Daoy (cell line): ENCODE results near the gene TRH. TPM values are rescaled to one million over a fixed set of nuclear protein-coding genes. Genes with fewer than 3 reads are reported as not detected.

Experiments
- DNase-seq: peaks from one replicate; pipeline ENCODE4 v3.0.0-alpha.2; 2015; ENCODE audit warnings: low read depth
- total RNA-seq: library from RNA; depleted of rRNA; stranded (reverse); fragments of >200 nt; shearing (Covaris generic); gene quantifications from 2 replicates; pipeline ENCODE4 v1.2.3, GENCODE V29; 2014; rRNA removed

The TRH gene, protein sequence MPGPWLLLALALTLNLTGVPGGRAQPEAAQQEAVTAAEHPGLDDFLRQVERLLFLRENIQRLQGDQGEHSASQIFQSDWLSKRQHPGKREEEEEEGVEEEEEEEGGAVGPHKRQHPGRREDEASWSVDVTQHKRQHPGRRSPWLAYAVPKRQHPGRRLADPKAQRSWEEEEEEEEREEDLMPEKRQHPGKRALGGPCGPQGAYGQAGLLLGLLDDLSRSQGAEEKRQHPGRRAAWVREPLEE
- not detected in 2 replicates for total RNA-seq

DNA sequence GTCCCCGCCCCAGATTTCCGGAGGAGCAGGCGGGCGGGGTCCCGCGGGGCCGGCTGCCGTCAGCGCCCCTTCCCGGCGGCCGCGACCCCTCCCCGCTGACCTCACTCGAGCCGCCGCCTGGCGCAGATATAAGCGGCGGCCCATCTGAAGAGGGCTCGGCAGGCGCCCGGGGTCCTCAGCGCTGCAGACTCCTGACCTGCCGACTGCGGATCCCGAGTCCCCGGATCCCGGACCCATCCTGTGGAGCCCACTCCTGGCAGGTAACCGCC lies at the start of gene TRH:
TSS of gene TRH (plus strand) at position 157 of the 269 bp plus-strand sequence. CDS start 1,097 bp downstream, outside the sequence.
- no peak for DNase-seq

DNA sequence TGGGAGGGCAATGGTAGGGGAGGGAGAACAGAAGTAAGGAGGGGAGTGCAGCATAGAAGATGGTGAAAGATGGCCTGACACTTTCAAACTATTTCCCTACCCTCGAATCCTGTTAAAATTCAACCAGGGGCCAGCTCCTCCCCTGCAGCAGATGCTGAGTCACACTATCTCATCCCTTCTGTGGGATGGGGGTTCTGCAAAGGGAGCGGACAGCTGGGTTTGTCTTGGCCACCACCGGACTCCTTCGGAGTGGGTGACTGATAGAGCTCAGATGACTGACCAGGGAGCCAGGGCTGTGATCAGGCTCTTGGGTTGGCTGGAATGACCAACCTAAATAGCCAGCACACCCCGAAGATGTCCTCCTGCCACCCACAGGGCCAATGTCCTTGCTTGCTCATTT lies 47.4 kb upstream of the TRH start:
- no peak for DNase-seq

DNA sequence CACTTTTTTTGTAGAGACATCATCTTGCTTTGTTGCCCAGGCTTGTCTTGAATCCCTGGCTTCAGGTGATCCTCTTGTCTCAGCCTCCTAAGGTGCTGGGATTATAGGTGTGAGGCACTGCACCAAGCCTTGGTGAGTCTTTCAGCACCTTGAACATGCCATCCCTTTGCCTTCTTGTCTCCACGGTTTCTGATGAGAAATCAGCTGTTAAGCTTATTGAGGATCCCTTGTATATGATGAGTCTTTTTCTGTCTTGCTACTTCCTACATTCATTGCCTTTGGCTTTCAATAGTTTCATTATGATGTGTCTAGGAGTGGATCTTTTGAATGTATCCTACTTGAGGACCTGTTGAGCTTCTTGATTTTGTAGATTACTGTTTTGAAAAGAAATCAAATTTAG lies 45.1 kb upstream of the TRH start:
- DNase-seq: no peak

DNA sequence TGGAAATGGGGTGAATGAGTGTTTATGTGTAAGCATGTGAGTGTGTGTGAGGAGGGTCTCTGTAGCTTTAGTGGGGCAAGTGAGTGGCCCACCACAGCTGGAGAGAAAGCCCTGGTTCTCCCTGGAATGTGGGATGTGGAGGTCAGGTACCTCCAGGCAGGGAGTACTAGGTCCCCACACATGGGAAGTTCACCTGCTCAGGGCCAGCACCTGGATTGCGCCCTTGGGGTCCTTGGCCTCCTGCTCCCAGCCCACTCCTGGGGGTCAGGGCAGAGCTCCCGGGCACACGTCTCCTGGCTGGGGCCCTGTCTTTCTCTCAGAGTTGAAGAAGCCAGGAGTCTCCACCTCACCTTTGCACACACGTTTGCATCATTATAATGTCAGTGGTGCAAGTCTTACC lies 41.0 kb upstream of the TRH start:
- DNase-seq: no peak

DNA sequence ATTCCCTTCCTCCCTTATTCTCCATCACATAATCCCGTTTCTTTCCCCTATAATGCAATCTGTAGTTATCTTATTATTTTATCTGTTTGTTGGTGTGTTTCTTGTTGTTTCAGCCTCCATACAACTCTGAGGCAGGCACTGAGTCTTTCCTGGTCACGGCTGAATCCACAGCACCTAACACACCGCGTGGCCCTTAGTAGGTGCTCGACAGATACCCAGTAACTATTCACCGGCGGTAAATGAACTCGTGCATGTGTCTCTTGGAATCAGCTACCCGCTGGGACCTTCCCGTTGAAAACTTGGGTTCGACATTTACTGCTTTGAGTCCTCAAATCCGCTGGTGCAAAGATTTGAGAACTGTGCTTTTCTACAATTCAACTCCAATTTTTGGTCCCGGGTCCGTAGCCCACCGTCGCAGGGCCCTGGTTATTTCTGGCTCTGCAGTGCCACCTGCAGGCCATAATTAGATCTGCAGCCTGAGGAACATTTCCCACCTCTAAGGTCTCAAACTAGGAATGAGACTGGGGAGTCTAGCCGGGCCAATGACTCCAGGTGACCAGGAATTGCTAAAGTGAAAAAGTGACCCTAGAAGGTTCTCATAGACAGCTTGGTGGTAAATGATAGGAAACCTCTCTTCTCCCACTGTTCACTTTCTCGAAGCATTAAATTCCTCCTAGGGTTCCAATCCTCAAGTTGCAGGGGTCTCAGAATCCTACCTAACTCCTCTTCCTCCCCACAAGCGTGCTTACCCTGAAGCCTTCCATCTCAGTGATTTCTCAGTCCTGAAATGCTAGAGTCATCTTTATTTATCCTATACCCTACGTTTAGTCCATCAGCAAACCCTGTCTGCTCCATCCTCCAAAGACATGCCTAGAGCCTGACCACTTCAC lies 40.0 kb upstream of the TRH start:
- DNase-seq: peak; percentile 42

DNA sequence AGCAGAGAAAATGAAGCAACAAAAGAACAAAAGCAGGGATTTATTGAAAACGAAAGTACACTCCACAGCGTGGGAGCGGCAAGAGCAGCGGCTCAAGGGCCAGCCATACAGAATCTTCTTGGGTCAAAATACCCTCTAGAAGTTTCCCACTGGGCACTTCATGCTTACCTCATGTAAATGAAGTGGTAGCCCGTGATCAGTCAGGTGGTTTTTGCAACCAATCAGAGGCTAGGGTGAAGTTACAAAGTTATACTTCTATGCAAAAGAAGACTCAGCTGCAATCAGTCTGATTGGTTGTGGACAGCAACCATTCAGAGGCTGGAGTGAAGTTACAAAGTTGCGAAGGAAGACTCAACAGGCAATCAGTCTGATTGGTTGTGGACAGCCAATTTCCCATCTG lies 37.8 kb upstream of the TRH start:
- DNase-seq: peak; percentile 76

DNA sequence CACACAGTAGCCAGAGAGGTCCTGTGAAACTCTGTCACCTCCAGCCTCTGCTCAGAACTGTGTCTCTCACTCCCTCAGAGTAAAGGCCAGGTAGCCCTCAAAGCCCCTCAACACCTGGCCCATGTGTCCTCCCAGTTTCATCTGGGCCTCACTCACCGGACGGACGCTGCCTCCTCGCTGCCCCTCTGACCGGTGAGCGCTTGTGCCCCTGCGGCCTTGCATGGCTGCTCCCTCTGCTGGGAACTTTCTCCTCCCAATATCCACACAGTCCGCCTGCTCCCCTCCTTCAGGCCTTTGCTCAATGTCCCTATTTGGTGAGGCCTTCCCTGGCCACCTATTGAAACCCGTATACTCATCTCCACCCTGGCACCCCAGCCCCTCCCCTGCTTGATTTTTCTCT lies 36.8 kb upstream of the TRH start:
- no peak for DNase-seq

DNA sequence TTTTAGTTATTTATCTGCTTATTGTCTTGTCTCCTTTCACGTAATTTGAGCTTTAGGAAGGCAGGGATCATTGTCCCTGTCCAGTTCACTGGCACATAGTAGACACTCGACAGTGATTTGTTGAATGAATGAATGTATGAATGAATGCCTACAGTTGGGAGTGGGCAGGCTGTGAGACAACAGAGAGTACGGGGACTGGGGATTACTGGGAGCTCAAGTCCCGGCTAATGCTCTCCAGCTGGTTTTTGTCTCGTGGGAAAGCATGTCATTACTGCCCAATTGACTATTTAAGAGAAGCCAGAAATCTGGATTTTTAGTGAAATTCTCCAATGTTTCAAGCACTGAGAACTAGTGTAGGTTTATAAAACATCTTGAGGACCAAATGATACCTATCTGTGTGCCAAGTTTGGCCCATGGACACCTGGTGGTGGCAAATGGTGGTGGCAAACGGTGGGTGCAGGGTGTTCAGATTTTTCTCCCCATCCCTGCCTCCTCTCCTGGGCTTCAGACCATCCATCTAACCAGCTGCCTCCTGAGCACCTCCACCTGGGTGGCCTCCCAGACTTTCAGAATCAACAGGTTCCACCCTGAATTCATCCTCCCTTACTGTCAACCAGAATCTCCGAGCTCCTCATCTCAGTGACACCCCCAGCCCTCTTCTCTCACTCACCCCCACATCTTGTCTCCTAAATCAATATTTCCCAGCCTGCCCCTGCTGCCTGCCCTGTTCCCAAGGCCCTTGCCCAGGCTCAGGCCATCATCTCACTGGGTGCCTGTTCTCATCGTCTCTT lies 36.2 kb upstream of the TRH start:
- DNase-seq: no peak

DNA sequence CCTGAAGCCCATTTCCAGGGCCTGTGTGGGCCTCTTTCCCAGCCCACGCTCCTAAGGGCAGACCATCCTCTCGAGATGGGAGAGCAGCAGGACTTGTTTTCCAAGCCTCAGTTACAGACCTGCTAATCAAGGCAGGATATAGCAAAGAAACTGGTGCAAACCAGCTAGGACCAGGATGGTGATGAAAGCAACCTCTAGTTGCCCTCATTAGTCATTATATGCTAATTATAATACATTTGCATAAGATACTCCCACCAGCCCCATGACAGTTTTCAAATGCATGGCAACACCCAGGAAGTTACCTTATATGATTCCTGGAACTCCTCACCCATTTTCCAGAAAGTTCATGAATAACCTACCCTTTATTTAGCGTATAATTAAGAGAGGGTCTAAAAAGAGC lies 34.4 kb upstream of the TRH start:
- DNase-seq: no peak

DNA sequence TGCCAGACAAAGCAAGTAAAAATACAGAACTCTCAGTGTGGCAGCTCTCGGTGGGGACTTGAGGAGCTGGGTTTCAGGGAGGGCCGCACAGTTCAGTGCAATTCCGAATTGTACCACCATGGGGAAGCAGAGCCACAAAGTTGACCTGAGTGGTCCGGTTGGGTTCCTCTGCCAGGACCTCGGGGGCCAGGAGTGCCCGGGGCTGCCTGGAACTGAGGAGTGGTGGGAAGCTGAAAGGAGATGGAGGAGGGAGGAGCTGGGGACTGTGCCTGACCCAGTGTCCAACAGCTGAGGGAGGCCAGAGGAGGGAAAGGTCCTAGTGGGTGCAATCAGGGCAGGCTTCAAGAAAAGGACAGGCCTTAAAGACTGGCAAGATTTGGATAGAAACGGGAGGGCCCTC lies 32.2 kb upstream of the TRH start:
- DNase-seq: peak; percentile 70

DNA sequence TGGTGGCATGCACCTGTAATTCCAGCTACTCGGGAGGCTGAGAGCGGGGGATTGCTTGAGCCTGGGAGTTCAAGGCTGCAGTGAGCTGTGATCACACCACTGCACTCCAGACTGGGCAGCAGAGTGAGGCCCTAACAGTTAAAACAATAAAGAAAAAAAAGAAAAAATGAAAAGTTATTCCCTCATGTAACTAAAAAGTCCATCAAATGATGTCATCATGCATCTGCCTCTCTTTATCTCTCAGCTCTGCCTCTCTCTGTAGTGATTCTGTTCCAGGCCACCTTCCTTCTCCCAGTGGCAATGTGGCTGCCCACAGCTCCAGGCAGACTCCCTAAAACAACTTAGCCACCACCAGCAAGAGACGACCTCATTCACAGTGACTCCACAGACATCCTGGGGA lies 31.5 kb upstream of the TRH start:
- DNase-seq: no peak

DNA sequence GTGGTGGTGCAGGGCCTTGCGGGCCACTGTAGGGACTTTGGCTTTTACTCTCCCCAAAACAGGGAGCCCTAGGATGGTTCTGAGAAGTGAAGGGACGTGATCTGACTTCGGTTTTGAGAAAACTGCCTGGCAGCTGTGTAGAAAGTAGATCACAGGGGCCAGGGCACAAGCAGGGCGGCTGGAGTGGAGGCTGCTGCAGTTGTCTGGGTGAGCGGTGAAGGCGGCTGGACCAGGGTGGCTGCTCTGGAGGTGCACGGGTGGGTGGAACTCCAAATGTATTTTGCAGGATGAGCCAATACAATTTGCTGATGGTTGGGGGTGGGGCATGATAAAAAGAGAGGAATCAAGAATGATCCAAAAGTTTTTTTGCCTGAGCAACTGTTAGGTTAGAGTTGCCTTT lies 29.8 kb upstream of the TRH start:
- DNase-seq: no peak

DNA sequence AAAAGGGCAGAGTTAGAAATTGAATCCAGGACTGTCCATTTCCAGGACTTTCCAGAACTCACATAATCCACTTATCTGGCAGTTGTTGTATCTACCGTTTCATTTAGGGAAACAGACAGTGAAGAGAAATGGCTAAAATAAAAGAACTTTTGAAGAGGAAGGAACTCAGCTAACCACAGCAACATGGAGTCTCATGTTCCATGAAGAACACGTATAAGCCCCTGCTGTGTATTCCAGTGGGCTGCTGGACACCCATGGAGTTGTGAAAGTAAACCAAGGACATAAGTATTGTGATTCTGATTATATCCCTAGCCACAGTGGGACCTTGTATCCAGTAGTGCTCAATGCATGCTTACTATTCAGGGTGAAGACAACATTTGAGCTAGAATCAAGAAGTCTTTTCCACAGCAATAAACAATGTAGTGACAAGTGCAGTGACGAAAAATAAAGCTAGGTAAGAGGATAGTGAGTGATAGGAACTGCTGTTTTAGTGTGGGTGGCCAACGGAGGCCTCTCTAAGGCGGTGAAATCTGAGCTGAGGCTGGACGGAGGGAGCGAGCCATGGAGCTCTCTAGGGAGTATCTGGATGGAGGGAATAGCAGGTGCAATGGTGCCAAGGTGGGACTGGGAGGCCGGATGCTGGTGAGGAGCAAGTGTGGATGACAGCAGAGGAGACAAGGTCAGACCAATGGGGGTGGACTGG lies 26.8 kb upstream of the TRH start:
- no peak for DNase-seq

DNA sequence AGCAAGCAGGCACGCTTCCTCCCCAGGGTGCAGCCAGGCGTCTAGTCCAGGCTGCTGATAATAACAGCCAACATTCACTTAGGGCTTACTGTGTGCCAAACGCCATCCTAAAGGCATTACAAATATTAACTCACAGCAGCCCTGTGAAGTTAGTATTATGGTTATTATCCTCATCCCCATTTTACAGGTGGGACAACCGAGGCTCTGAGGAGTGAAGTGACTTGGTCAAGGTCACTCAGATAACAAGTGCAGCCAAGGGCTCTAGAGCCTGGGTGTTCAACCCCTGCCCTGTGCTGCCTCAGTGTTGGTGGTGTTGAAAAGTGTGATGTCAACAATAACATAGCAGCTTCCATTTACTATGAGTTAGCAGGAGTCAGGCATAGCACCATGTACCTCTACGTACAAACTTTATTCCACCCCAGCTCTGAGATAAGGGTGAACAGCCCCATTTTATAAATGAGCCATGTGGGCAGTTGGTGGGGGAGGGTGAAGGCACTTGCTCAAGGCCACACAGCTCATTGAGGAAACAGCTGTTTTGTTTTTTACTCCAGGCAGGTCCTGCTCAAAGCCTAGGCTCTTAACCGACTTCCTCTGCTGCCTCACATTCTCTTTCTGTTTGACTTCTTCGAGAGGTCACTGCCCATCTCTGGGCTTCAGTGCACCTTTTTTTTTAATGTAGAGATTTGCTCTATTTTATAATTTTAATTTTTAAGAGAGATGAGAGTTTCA lies 24.0 kb upstream of the TRH start:
- no peak for DNase-seq

DNA sequence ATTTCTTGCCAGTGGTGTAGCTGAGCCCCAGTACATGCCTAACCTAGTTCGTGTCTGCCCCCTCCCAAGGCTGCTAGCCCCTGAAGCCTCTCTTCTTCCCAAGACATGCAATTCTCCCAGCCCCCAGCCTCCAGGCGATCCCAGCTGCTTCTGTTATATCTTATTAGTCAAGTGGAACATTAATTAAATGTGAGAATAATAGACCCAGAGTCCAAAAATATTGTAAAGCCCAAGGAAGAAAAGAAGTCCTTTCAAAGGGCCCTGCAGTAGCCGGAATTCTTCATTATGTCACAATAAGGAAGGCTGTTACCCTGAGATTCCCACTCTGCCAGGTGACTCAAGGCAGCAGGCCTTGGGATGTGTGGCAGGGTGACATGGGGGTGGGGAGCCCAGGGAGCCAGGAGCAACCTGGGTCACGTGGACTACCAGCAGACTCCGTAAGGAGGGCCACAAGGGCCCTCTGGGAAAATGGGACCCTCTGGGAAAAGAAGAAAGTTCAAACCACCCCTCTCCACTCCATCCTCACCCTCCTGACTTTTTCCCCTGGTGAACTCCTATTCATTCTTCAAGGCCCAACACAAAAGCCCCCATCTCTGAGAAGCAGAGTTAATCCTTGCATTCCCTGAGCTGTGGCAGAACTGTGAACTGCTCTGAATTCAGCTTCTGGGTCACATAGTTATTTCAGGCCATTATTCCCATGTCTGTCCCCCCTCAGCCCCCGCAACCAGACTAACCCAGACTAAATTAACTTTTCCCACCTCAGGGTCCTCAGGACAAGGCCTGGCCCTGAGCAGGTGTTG lies 21.8 kb upstream of the TRH start:
- DNase-seq: no peak

DNA sequence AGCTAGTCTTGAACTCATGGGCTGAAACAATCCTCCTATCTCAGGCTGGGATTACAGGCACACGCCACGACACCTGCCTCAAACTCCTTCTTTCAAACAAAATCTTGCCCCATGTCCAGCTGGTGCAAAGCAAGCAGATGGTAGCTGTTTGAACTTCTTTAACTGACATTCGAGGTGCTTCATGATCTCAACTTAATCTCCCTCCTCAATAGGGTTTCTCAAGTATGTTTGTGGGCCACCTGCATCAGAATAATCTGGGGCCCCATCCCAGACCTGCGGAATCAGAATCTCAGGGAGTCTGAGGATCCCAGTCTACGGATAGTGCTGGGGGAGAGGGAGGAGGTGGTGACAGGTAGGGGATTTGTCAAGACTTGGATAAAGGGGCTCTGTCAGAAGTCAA lies 20.9 kb upstream of the TRH start:
- DNase-seq: no peak

DNA sequence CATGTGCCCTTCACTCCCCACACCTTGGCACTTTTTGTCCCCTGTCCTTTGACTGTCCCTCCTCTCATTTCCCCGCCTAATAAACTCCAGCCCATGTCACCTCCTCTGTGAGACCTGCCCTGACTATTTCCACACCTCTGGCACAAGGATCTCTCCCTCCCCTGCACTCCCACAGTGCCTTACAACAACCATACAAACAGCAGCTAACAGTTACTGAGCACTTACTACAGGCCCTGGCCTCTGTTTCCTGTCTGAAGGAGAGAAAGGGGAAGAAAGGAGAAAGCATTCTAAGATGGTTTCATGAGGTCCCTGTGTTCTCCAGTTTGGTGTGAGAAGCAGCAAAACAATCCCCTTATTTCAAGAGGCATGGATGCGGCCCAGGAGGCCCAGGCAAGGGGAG lies 20.0 kb upstream of the TRH start:
- DNase-seq: no peak

DNA sequence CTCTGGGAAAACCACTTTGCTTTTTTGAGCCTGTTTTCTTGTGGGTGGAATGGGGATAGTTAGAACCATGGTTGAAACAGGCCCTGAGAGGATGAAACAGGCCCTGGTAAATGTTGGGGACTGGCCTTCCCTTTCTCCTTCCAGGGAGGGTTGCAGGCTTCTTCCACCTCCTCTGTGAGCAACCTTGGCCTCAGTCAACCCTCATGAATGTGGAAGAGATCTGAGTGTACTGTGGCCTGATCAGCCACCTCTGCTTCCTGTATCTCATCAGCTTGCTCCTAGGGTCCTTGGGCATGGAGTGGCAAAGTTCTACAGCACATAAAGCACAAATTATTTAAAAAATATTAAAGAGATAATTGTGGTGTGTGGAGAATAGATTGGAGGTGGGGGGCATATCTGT lies 17.6 kb upstream of the TRH start:
- no peak for DNase-seq

DNA sequence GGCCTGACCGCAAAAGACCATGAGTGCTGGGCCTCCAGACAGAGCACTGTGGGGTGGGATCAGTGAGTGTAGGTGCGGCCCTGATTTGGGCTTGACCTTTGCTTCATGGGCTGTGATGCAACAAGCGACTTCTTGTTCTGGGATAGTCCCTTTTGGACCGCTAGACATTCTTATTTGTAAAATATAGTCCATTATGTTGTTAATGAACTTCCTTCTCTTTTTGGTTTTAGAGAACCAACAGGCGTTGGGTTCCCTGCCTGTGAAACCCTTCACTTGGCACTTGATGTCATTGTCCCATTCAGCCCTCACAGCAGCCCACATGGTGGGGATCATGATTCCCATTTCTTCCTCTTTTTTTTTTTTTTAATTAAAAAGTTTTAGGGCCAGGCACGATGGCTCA lies 15.8 kb upstream of the TRH start:
- no peak for DNase-seq

DNA sequence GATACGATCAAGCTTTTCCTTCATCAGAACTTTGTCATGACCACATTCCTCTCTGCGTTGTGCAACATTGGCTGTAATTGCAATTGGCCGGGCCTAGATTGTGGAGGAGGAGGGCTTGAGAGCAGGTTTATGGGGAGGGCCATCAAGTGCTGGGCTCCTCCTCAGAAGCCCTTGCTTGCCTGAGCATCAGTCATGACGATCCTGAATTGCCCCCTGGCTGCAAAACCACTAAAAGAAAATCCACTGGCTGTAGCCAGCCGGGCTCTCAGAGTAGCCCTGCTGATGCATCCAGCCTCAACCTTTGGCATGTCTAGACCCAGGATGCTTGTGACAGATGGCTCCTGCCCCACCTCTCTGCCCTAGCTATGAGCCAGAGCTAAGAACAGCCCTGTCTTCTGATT lies 13.4 kb upstream of the TRH start:
- DNase-seq: no peak

DNA sequence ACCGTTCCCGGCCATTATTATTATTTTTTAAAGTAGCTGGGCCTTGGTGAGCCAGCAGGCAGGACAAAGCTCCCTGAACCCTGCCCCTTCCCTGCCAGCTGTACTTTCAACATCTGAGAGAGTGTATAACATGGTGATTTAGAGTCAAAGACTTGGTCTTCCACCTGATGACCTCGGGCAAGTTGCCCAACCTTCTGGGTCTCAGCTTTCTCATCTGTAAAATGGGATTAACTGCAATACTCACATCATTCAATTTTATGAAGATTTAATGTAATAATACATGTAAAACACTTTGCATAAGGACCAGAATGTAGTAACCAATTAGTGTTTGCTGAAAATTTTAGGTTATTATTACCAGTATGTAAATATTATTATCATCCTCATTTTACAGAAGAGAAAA lies 11.9 kb upstream of the TRH start:
- DNase-seq: no peak
